Amygdala (tissue), 56 donors: Measurements from ENCODE around the gene KCNQ5.
"Not testable (repeated sequence)": the region's sequence is repeated elsewhere in the genome, so short reads cannot be mapped to it uniquely, and the experiment has no call there.

ENCODE experiments used
- DNase-seq, 56 donors: peaks; one replicate each; lab custom pipeline; 2025; lab: John Stamatoyannopoulos, UW

Gene KCNQ5

DNA sequence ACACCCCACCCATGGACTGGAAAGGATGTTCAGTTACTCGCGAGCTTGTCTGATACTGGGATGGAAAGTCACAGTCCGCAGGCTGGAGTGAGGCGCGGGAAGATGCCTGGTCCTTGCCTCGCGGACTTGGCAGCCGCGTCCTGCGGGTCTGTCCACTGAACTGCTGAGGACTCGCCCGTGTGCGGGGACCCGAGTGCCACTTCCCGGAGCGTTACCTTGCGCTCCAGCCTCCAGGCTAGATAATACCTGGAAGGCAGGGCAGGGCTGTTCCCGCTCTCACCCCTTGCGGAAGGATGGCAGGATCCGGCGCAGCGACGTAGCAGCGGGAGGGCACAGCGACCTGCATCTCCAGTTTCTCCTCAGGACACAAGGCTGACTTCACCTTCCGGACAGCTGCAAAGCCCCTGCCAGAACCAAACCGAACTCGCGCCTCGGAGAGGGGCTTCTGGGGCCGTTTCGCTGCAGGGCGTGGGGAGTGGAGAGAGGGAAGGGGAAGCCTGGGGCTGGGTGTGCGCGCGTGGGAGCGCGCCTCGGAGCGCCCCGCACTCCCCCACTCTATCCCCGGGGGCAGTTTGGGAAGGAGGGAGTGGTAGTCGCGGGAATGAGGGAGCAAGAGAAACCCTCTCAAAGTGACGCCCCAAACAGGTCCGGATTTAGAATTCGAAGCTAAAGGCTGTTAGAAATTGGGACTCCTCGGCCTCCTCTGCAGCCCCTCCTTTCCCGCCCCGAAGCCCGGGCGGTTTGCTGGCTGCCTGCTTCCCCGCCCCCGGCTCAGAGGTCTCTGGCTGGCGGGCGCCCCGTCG lies at the start of gene KCNQ5:
TSS of gene KCNQ5 (plus strand) at position 774 of the 803 bp plus-strand sequence.
- DNase-seq = peak in 15 of 56 donors; percentile 3 to 56 (median 24)

DNA sequence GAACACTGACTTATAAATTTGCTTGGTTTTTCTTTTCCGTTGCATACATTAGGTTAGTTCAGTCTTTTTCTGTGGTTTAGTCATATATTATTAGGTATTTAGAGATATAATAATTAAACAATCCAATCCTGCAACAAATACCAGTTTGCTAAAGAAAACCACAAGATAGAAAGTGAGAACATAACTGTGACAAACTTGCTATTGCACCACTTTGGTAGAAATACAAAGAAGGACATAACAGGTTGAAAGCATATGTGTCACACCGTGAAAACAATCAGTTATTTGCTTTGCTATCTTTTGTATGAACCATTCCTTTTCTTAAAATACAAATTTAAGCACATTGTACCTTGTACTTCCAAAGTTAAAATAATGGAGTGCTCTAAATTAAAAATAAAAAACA lies 42.0 kb upstream of the KCNQ5 start:
- DNase-seq = no peak

DNA sequence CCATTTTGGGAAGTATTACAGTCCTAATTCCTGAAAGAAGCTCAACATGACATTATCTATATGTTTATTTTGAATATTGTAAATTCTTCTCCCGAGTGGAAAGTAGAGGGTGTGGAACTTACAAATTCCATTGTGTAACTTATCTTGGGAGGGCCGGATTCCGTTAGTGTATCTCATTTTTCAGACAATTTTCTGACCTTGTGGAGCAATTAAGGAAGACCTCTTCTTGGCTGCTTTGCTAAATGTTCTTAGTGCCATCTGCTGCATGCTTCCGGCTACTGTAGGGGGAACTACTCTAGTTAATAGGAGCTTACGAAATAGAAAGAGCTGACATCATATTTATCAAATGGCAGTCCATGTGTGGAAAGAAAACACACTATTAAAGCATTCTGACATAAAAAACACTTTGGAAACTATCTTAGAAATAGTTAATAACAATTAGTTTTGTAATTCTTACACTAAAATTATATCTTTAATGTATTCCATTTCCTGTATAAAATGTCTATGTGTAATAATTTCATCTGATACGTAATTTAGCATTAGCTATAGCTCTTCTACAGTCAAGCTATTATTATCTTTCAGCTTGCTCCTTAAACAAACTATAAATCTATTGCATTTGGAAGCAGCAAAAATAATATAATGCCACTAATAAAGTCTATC lies 41.5 kb upstream of the KCNQ5 start:
- DNase-seq = peak in 13 of 56 donors; percentile 0 to 25 (median 8)

GRCh38 chr6:72580950-72581349 lies 40.9 kb upstream of the KCNQ5 start:
- DNase-seq = not testable (repeated sequence)

DNA sequence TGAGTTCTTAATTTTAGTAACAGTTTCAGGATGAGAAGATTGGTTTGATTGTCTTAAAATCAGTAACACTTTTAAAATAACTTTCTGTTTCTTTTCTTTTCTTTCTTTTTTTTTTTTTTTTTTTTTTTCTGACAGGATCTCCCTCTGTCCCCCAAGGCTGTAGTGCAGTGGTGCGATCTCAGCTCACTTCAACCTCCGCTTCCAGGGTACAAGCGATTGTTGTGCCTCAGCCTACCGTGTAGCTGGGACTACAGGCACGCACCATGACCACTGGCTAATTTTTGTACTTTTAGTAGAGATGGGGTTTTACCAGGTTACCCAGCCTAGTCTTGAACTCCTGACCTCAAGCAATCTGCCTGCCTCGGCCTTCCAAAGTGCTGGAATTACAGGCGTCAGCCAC lies 33.7 kb upstream of the KCNQ5 start:
- DNase-seq = no peak

DNA sequence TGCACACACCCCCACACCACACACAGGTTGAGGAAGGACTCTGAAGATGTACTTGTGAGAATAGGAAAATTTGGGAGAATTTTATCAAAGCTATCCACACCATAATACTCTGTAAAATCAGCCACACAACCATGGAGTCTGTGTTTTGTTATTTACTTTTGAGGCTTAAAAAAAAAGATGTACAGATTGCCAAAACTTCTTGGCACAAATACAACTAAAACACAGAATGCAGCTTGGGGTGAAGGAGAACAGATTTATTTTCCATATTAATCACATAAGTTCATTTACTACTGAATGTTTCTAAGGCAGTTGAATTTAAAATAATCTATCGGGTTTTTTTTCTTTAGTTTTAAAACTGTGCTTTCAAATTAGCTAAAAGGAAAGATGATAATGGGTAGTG lies 32.8 kb upstream of the KCNQ5 start:
- no peak for DNase-seq

- no peak for DNase-seq
Observed at GRCh38 chr6:72595812-72596211, 26.1 kb upstream of the KCNQ5 start.

DNA sequence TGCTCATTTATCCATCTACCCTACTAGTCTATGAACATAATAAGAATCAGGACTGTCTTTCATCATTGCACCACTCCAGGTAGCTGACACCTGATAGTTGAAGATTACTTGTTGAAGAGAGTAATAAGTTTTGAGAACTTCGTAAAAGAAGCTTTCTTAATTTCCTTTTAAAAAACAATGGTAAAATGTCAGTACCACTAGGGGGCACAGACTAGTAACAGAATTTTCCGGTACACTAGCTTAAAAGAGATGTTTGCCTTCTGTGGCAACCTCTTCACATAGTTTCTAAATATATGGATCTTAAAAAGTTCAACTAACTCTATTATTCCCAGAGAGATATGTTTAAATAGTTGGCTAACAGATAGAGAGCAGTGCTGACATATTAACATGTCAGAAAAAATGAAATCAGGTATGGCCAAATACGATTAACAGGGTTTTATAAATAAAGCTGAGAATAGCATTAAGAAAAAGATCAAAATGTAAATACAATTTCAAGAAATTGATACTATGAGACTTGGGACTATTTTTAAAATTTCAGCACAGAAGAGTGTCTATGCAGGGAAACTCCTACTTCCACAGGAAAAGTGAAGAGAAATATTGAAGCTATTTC lies 5.4 kb upstream of the KCNQ5 start:
- DNase-seq = peak in 1 of 56 donors; percentile 18

GRCh38 chr6:72617721-72618120 lies 4.1 kb upstream of the KCNQ5 start:
- no peak for DNase-seq

DNA sequence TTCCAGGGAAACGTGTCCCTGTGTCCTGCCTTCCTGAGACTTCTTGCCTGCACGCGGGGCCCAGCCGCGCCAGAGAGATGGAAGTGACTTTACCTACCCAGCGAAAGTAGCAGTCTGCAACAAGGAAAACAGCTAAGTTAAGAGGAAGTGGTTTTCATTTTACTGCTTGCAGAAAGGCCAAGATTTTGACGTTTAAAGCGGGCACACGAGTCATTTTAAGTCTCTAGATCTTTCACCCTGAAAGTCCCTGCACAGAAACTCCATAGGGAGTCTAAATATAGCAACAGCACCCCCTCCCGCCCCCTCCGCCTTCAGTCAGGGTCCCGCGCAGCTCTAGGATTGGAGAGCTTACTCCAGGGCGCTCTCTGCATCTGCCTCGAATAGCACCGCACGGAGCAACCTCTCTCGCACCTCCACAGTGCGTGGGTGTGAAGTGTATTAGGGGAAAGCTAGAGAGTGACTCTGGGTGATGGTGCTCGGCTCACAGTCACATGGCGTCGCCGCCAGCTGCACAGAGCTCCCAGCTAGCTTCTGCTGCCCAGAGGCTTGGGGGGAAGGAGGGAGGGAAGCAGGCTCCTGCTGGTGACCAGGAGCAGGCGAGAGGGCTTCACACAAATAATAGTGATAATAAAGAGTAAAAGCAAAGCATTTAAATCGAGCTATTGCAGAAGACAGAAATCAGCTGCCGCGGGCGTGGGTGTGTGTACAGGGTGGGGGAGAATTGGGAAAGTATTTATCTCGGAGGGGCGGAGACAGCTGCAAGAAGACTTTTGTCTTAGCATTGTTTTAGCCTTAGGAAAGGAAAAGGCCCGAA lies 1.8 kb upstream of the KCNQ5 start:
- peak in 52 of 56 donors; percentile 2 to 78 (median 51) for DNase-seq

- peak in 13 of 56 donors; percentile 1 to 46 (median 26) for DNase-seq
Observed at GRCh38 chr6:72620871-72621290, 983 bp upstream of the KCNQ5 start.

GRCh38 chr6:72622094-72622940 lies 453 bp downstream of the KCNQ5 start:
- DNase-seq = peak in 24 of 56 donors; percentile 8 to 65 (median 25)

- no peak for DNase-seq
Observed at GRCh38 chr6:72623808-72624207, 1.9 kb downstream of the KCNQ5 start.

DNA sequence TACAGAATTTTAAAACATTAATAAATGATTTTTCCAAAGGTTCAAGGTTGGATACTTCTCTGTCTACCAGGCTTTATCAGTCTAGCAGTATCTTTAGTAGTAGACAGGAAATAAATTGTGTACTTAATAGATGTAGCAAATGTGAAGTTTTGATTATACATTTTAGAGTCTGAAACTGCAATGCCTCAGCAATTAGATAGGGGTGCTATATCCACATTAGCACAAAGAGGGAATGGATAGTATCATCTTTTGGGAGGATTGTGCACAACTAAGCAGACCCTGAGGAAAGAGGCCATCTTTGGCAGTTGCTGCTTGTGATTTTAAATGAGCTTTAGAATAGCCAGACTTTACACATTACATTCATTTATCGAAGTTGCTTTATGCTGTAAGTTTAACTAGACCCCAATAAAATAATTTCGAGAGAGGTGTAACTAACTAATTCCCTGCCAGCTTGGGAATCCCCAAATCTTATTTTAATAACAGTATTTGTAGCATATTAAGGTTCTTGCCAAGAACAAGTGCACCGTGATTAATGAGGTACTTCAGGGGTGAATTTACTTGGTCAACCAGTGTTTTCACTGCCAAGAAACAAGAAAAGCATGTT lies 2.8 kb downstream of the KCNQ5 start:
- peak in 1 of 56 donors; percentile 4 for DNase-seq

DNA sequence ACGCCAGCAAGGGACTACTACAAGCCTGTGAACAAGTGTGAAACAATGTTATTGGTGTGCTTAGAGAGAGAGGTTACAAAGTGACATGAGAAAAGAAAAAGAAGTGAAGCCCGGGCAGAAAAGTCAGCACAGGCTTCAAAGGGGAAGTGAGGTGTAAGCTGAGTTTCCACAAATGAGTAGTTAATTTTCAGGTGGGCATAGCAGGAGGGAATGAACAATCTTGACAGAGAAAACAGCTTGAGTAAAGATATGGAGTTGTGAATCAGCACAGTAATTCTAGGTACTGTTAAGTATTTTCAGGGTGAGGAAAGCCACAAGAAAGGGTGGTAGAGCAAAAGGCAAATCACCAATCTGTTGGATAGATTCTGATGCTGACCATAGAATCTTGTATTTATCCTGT lies 4.3 kb downstream of the KCNQ5 start:
- DNase-seq = no peak

DNA sequence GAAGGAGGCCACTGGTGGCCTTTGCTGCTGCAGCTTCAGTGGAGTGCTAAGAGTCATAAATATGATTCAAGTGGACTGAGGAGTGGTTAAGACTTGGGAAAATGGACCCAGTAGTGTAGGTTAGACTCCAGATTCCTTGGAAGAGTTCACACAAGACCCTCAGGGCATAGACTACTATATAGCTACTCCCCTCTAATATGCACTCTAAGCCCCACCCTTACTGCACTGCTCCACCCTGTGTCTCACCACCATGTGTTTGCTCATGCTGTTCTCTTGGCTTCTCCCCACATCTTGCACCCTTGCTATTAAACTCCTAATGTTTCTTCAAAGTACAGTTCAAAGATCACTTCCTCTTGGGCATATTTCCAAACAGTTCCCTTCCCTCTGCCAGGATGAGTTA lies 5.7 kb downstream of the KCNQ5 start:
- DNase-seq = no peak

DNA sequence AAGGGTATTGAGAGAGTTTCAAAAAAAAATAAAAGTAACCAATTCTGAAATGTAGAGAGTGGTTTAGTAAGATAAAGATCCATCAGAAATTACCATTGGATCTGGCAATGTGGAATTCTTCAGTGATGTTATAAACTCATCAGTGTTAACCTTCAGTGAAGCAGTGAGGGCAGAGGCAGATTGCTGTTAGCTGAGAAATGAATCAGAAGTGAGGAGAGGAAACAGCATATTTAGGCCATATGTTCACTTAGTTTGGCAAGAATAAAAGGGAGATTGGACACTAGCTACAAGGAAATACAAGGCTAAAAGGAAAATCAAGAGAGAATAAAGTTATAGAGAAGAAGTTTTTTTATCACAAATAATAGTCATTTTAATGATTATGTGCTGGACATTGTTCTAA lies 9.6 kb downstream of the KCNQ5 start:
- DNase-seq = no peak

- no peak for DNase-seq
Observed at GRCh38 chr6:72635636-72636035, 13.8 kb downstream of the KCNQ5 start.

- DNase-seq = no peak
Observed at GRCh38 chr6:72636215-72636614, 14.4 kb downstream of the KCNQ5 start.
